IMR-90 (cell line): ENCODE results near the gene PHACTR2. TPM values are rescaled to one million over a fixed set of nuclear protein-coding genes. Genes with fewer than 3 reads are reported as not detected.
"Not testable (repeated sequence)": the region's sequence is repeated elsewhere in the genome, so short reads cannot be mapped to it uniquely, and the experiment has no call there.

ENCODE experiments used
- ATAC-seq: fragments of 200-7000 bp; cut with Tn5 transposase; 2 replicates; pipeline ENCODE4 v1.9.1; 2020; ENCODE audit warnings: low read depth, mild to moderate bottlenecking, moderate library complexity
- BruUV-seq: library from RNA; stranded (reverse); fragments of 400-500 nt; replicated peaks from 2 replicates; lab custom pipeline; 2021; lab: Mats Ljungman, UMichigan
- CTCF ChIA-PET: fragments of 300-600 bp; formaldehyde crosslinking; extraction: SDS; loops from one replicate; lab custom pipeline; 2021; ENCODE audit warnings: antibody characterized with exemption; lab: Yijun Ruan, JAX
- POLR2A ChIA-PET: fragments of 300-600 bp; sonication (Branson Sonifier 250); formaldehyde crosslinking; loops from one replicate; lab custom pipeline; 2022; ENCODE audit warnings: antibody characterized with exemption; ENCODE audit not compliant: unreplicated experiment; lab: Charles Lee
- DNase-seq: peaks from one replicate; pipeline ENCODE4 v3.0.0; 2013
- H2AFZ ChIP-seq: replicated peaks from 2 replicates; pipeline ENCODE3; 2013; ENCODE audit warnings: low read length, mild to moderate bottlenecking; ENCODE audit not compliant: poor library complexity
- H2AK5ac ChIP-seq: 2 replicates; pipeline ENCODE4 v1.6.1; 2013; ENCODE audit warnings: low read depth, low read length, inconsistent platforms
- H2AK9ac ChIP-seq: replicated peaks from 2 replicates; pipeline ENCODE3; 2013; ENCODE audit warnings: mild to moderate bottlenecking, low read depth, low read length, moderate library complexity; ENCODE audit not compliant: poor library complexity
- H2BK120ac ChIP-seq: 2 replicates; pipeline ENCODE4 v1.6.1; 2013; ENCODE audit warnings: low read depth, low read length, inconsistent platforms
- H2BK15ac ChIP-seq: 3 replicates; pipeline ENCODE4 v1.6.1; 2013; ENCODE audit warnings: low read depth, low read length, inconsistent platforms
- H2BK20ac ChIP-seq: 2 replicates; pipeline ENCODE4 v1.6.1; 2013; ENCODE audit warnings: low read depth, mild to moderate bottlenecking, inconsistent platforms, low read length, moderate library complexity
- H2BK5ac ChIP-seq: 2 replicates; pipeline ENCODE4 v1.6.1; 2013; ENCODE audit warnings: mild to moderate bottlenecking, low read depth, low read length, inconsistent platforms; ENCODE audit not compliant: poor library complexity, severe bottlenecking
- H3K14ac ChIP-seq: replicated peaks from 2 replicates; pipeline ENCODE4 v1.6.1; 2013; ENCODE audit warnings: low read depth, low read length, inconsistent platforms
- H3K18ac ChIP-seq: 2 replicates; pipeline ENCODE4 v1.6.1; 2013; ENCODE audit warnings: low read depth, low read length, control low read depth
- H3K23ac ChIP-seq: 2 replicates; pipeline ENCODE4 v1.6.1; 2013; ENCODE audit warnings: low read depth, low read length, inconsistent platforms
- H3K27ac ChIP-seq: 2 replicates; pipeline ENCODE4 v1.5.1; 2013; ENCODE audit warnings: mild to moderate bottlenecking, control low read depth, low read length; ENCODE audit not compliant: insufficient read depth
- H3K27me3 ChIP-seq: 2 replicates; pipeline ENCODE4 v1.6.1; 2013; ENCODE audit warnings: low read length; ENCODE audit not compliant: control insufficient read depth, insufficient read depth
- H3K36me3 ChIP-seq: 2 replicates; pipeline ENCODE4 v1.6.1; 2013; ENCODE audit warnings: low read length, mixed read lengths; ENCODE audit not compliant: control insufficient read depth, insufficient read depth
- H3K4ac ChIP-seq: 2 replicates; pipeline ENCODE4 v1.6.1; 2013; ENCODE audit warnings: low read depth, low read length, inconsistent platforms
- H3K4me1 ChIP-seq: 2 replicates; pipeline ENCODE4 v1.6.1; 2013; ENCODE audit warnings: low read length, mixed read lengths; ENCODE audit not compliant: control insufficient read depth, insufficient read depth
- H3K4me2 ChIP-seq: 2 replicates; pipeline ENCODE4 v1.6.1; 2013; ENCODE audit warnings: low read depth, mild to moderate bottlenecking, control low read depth, low read length, moderate library complexity
- H3K4me3 ChIP-seq: 2 replicates; pipeline ENCODE4 v1.5.1; 2013; ENCODE audit warnings: low read depth, mild to moderate bottlenecking, control low read depth, low read length, moderate library complexity; ENCODE audit not compliant: insufficient read depth
- H3K56ac ChIP-seq: 2 replicates; pipeline ENCODE4 v1.6.1; 2013; ENCODE audit warnings: low read length, inconsistent platforms; ENCODE audit not compliant: insufficient read depth; ENCODE audit errors: extremely low read depth
- H3K79me1 ChIP-seq, 2 experiments: 2 replicates each; pipeline ENCODE4 v1.6.1; 2013; ENCODE audit warnings: low read length in 2 of 2, inconsistent platforms in 1 of 2, low read depth in 1 of 2
- H3K9ac ChIP-seq: 2 replicates; pipeline ENCODE4 v1.6.1; 2013; ENCODE audit warnings: low read depth, low read length, control low read depth
- H3K9me1 ChIP-seq: 2 replicates; pipeline ENCODE4 v1.6.1; 2013; ENCODE audit warnings: low read length, inconsistent platforms; ENCODE audit not compliant: insufficient read depth
- H3K9me3 ChIP-seq: 2 replicates; pipeline ENCODE4 v1.6.1; 2013; ENCODE audit warnings: low read length; ENCODE audit not compliant: control insufficient read depth, insufficient read depth
- H4K20me1 ChIP-seq: 2 replicates; pipeline ENCODE4 v1.6.1; 2013; ENCODE audit warnings: low read length, inconsistent platforms; ENCODE audit not compliant: insufficient read depth
- H4K5ac ChIP-seq: 2 replicates; pipeline ENCODE4 v1.6.1; 2013; ENCODE audit warnings: mild to moderate bottlenecking, low read depth, low read length, control low read depth
- H4K8ac ChIP-seq, 2 experiments: 2 replicates each; pipeline ENCODE4 v1.6.1; 2013; ENCODE audit warnings: low read depth in 2 of 2, low read length in 2 of 2, control low read depth in 1 of 2, inconsistent platforms in 1 of 2
- H4K91ac ChIP-seq: 2 replicates; pipeline ENCODE4 v1.6.1; 2013; ENCODE audit warnings: low read depth, low read length, inconsistent platforms; ENCODE audit not compliant: insufficient read depth
- CEBPB ChIP-seq: IDR thresholded peaks from 2 replicates; pipeline ENCODE4 v1.6.1; 2012; ENCODE audit warnings: low read depth, low read length, improper control_type of control experiment
- CHD1 ChIP-seq: IDR thresholded peaks from 2 replicates; pipeline ENCODE4 v1.6.1; 2012; ENCODE audit warnings: low read depth, low read length, improper control_type of control experiment
- FOS ChIP-seq: fragments of 150-350 bp; IDR thresholded peaks from 2 replicates; pipeline ENCODE4 v1.6.1; 2016; ENCODE audit warnings: low read depth, low read length
- MAFK ChIP-seq: IDR thresholded peaks from 2 replicates; pipeline ENCODE4 v1.6.1; 2012; ENCODE audit warnings: low read depth, low read length, improper control_type of control experiment
- NFE2L2 ChIP-seq: fragments of 150-350 bp; IDR thresholded peaks from 2 replicates; pipeline ENCODE4 v1.6.1; 2016; ENCODE audit warnings: low read depth, mild to moderate bottlenecking, low read length
- RFX5 ChIP-seq: IDR thresholded peaks from 2 replicates; pipeline ENCODE4 v1.8.0; 2012; ENCODE audit warnings: low read depth, mild to moderate bottlenecking, low read length, moderate library complexity
- WGBS, 2 experiments: methylation state at CpG; one replicate each; pipeline versions ENCODE4 v1.1.5 to v1.1.7; 2013; ENCODE audit warnings: missing lambda C conversion rate in 2 of 2; ENCODE audit not compliant: insufficient read length in 1 of 2; ENCODE audit errors: extremely low coverage in 2 of 2; 5-methylcytosine and 5-hydroxymethylcytosine counted together
- dilution Hi-C: fragments of 300-500 bp; cut with HindIII; formaldehyde crosslinking; loops from one replicate; pipeline ENCODE4 v1.14.3; 2018; ENCODE audit warnings: low sequenced_read_pairs; ENCODE audit not compliant: unreplicated experiment
- in situ Hi-C: fragments of 300-500 bp; cut with MboI; formaldehyde crosslinking; loops from 3 replicates; pipeline ENCODE4 v1.14.3; 2019; ENCODE audit warnings: low sequenced_read_pairs, inconsistent platforms, mixed read lengths
- intact Hi-C: fragments of 100-400 bp; cut with micrococcal nuclease; formaldehyde crosslinking; loops from 2 replicates; pipeline ENCODE4 v1.10.0; 2022
- polyA plus RNA-seq, 3 experiments: library from polyadenylated mRNA; depleted of rRNA; stranded (reverse); fragments of >200 nt; gene quantifications; 2 replicates each; pipeline ENCODE4 v1.2.3, GENCODE V29; 2012; ENCODE audit warnings: low replicate concordance in 1 of 3
- total RNA-seq: library from RNA; depleted of rRNA; stranded (reverse); fragments of >200 nt; gene quantifications from 2 replicates; pipeline ENCODE4 v1.2.3, GENCODE V29; 2012

Gene PHACTR2
- total and polyA plus RNA-seq, 2 of the 4 experiments (the other 2 are of a cell fraction), result 14.5 to 74.2 TPM

GRCh38 chr6:143664171-143664570, 13.6 kb upstream of the PHACTR2 start:
- Histone ChIP-seq H3K4me2 (no peak overlapping the region), H3K18ac (no peak overlapping the region), H2BK15ac (no peak overlapping the region), H3K9ac (no peak overlapping the region), H3K4me1 (no peaks in the 10 kb centered on the region), H3K27me3 (no peaks in the 10 kb centered on the region), H2BK120ac (no peak overlapping the region), H3K9me1 (no peaks in the 10 kb centered on the region), H3K56ac (no peak overlapping the region), H2BK20ac (no peak overlapping the region), H2BK5ac (no peak overlapping the region), H4K5ac (no peak overlapping the region), H3K27ac (no peak overlapping the region), H3K9me3 (peaks cover 2% of the 10 kb centered on the region; the same call in 1 of the 2 replicates), H3K4ac (no peak overlapping the region), H2AK9ac (no peak overlapping the region), H3K4me3 (no peak overlapping the region), H4K20me1 (no peaks in the 10 kb centered on the region), H2AFZ (no peak overlapping the region), H4K8ac (no peak overlapping the region), H3K14ac (no peak overlapping the region), H3K36me3 (no peaks in the 10 kb centered on the region), H4K91ac (no peak overlapping the region), H3K79me1 (no peaks in the 10 kb centered on the region), H3K23ac (no peak overlapping the region), H2AK5ac (no peak overlapping the region)
- DNase-seq (no peak), ATAC-seq (no peak)
- BruUV-seq, result no TSS peak
- ChIA-PET POLR2A (no interaction called here), CTCF (interaction anchor here (0.6 kb wide), 1 partner anchor 159 kb away, joined by 3 read pairs; no protein-coding TSS in a partner anchor)
- intact Hi-C loops, result no loop called here
- in situ Hi-C loops, result no loop called here
- dilution Hi-C loops, result no loop called here
- TF ChIP-seq FOS (no peak), CHD1 (no peak), NFE2L2 (no peak), MAFK (no peak), CEBPB (no peak), RFX5 (no peak)

GRCh38 chr6:143666007-143666406, 11.8 kb upstream of the PHACTR2 start:
- H3K4me3 ChIP-seq, H2BK5ac ChIP-seq, DNase-seq, dilution Hi-C loops, H3K9me1 ChIP-seq, H2BK15ac ChIP-seq, H4K91ac ChIP-seq, H3K4me2 ChIP-seq, H3K14ac ChIP-seq, POLR2A ChIA-PET, in situ Hi-C loops, H3K18ac ChIP-seq, H2AK5ac ChIP-seq, H4K5ac ChIP-seq, BruUV-seq, ATAC-seq, H3K9ac ChIP-seq, H3K56ac ChIP-seq, H3K9me3 ChIP-seq, H3K4me1 ChIP-seq, H3K27ac ChIP-seq, intact Hi-C loops, H2AK9ac ChIP-seq, CTCF ChIA-PET, H4K20me1 ChIP-seq, H4K8ac ChIP-seq, H3K79me1 ChIP-seq, H2BK120ac ChIP-seq, H2AFZ ChIP-seq, H3K36me3 ChIP-seq, H3K27me3 ChIP-seq, H3K23ac ChIP-seq, H2BK20ac ChIP-seq, H3K4ac ChIP-seq: not testable (repeated sequence)
- no CpG with 5 or more reads among the region's 1 CpG for WGBS, 2 experiments
